Activated CD4-positive, CD25-positive, alpha-beta regulatory T cell treated with anti-CD3 and anti-CD28 coated beads, Interleukin-2, amount 50 U/mL, for 72 hours (primary cell): ENCODE data around the gene CLDN5.

ENCODE experiments used
- DNase-seq: peaks from one replicate; pipeline ENCODE4 v3.0.0; 2021

Gene CLDN5

DNA sequence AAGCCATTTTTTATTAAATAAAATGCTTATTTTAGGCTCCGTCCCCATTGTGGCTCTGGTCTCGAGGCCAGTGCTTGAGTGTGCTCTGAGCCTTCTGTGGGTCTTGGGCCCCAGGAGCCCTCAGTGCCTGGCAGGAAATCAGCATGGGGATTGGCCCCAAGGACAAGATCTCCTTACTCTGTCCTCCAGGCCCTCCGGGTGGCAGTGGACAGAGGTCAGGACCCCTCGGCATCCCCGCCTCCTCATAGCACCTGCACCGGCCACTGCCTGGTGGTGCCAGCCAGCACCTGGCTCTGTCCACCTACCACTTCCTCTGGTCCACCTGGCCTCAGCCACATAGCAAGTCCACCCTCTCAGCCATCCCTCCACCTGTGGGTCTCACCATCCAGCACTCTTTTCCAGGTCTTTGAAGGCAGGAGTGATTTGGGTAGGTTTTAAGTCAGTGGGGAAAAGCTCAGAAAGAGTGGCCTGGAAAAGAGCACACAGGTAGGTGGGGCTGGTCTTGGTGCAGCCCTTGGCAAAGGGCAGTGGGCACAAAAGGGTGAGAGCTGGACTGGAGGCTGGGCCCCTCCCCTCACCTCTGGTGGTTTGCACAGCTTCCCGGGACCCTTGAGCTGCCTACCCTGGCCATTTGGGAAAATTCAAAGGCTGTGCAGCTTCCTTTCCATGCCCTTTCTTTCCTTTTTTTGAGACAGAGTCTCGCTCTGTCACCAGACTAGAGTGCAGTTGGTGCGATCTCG, 3.5 kb downstream of the CLDN5 start:
- no peak for DNase-seq

GRCh38 chr22:19520007-19520406, 4.2 kb downstream of the CLDN5 start:
- DNase-seq, result no peak

DNA sequence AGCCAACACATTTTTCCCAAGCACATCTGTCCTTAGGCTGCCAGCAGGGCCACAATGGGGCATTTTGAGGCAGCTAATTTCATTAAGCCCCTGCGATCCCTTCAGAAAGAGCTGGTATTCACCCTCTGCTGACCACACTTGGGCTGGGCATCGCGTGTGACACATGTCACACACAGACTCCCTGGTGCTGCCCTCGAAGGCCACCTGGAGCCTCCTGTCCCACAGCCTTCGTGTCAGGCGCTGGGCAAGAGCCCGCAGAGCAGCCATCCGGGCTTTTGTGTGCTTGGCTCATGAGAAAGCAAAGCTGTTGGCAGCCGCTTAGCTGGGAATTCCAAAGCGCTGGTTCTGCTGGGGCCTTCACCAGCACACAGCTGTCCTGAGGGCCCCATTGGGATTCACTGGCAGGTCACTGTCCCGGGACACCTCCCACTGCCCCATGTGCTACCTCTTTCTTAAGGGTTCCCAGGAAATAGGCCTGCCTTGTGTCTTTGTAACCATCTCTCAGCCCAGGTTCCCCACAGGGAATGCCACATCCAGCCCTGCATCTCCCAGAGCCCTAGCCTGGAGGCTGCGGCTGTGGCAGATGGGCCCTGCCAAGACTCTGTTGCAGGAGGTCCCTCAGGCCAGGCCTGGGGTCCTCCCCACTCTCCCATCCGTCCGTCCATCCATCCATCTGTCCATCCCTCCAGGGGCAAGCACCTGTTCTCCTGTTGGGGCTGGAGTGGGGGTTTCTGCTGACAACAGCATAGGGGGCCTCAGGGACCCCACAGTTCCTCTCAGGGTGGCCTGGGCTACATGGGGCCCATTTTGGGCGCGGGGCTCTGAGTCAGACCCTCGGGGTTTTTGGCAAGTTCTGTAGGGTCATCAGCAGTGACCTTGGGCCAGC, 4.9 kb downstream of the CLDN5 start:
- DNase-seq, result no peak

GRCh38 chr22:19518635-19519034, 5.6 kb downstream of the CLDN5 start:
- DNase-seq, result no peak

DNA sequence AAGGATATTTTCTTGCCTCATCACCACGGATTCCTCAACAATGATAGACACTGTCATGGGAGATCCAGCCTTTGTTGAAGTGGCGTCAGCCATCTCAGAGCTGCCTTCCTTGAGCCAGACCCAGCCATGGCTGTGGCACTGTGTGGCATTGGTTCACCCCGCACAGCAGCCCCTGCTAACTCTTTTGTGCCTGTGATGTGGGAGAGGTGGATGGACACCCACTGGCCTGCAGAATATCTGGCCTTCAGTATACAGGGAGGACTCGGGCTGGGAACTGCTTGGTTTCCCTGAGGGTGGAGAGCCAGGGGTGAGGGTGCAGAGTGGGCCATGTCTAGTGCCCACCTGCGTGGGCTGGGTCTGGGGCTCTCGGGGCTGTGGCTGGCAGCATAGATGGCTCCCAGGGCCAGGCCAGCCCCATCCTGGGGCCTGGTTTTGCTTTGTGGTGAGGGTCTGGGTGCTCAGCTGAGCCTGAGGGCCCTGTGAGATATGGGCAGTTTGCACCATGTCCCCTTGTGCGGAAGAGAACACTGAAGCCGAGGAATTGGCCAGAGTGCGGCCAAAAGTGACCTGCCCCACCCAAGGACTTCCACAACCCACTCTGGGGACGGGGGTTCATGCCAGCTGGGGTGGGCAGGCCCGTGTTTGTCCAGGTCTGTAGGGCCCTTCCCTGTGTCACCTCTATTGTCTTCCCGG, 6.1 kb downstream of the CLDN5 start:
- no peak for DNase-seq

DNA sequence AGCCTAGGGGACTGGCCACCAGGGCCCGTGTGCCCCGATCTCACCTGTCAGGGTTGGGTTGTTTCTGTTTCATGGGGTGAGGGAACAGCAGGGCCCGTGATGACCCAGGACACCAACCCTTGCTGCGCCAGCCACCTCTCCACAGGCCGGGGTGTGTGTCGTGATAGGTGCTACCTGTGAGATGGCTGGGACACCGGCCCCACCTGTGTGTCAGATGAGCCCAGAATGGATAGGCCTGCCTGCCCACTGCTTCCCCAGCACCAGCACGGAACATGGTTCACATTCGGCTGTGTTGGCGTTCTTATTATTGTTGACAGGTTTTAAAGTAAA, 7.1 kb downstream of the CLDN5 start:
- DNase-seq, result no peak

DNA sequence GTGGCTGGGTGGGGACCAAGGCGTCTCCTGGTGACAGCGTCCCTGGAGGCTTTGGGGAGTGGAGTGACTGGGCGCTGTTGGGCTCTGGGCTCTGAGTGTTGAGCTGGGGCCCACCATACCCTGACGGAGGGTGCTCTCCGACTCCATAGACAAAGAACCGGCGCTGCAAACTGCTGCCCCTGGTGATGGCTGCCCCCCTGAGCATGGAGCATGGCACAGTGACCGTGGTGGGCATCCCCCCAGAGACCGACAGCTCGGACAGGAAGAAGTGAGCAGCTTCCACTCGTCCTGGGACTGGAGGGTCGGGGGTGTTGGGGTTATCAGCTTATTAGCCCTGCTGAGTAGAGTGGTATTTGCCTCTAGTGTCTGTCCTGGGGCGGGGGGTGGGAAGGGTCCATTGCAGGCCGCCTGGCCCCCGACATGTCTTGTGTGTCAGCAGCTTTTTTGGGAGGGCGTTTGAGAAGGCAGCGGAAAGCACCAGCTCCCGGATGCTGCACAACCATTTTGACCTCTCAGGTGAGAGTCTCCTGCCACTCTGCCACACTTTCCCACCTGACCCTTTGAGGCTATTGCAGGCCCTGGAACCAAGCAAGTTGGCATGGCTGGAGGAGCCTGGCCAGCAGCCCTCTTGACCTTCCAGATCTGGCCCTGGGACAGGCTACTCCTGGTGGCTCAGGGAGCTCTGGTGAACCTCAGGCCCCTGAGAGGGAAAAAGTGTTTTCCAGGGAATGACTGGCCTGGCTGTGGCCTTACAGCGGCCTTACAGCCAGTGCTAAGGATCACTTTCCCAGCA, 7.6 kb downstream of the CLDN5 start:
- no peak for DNase-seq

DNA sequence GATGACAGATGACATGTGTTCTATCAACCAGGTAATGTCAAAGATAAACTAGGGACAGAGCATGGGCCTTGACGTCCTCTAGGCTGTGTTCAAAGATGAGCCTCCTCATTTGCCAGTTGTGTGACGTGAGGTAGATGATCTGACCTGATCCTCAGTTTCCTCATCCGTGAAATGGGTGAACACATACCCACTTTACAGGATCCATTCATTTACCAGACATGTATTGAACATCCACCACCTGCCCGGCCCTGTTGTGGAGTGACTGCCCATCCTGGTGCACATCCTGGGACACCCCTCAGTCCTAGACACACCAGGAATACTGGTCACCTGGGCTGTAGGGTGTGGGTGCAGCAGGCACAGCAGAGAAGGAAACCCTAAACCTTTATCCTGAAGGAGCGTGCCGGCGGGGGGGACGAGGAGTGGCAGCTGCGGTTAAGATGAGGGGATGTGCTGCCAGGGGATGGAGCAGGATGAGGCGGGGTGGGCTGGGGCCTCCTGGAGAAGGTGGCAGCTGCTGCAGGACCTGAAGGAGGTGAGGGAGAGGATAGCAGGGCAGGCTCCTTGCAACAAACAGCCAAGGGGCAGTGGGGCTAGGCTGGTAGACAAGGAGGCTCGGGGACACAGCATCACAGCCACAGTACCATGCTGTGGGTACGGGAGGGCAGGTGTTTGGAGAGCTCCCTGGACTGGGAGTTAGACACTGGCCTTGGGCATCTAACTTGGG, 8.4 kb downstream of the CLDN5 start:
- DNase-seq, result no peak

- no peak for DNase-seq
Observed at GRCh38 chr22:19514831-19515565, 9.2 kb downstream of the CLDN5 start.

DNA sequence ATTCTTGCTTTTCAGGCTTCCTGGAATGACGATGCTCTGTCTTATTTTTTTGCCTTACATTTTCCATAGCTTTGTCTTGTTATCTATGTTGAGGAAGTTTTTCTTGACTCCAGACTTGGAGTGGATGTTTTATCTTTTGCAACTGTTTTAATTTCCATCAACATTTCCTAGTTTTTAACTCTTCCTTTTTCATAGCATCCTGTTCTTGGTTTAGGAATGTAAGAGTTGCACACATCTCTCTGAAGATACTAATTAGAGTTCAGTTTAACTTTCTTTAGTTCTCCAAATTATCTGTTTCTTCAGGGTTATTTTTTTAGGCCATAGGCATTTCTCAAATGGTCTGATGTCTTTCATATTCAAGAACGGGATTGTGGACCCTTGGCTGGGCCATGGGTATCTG, 10.4 kb downstream of the CLDN5 start:
- no peak for DNase-seq

DNA sequence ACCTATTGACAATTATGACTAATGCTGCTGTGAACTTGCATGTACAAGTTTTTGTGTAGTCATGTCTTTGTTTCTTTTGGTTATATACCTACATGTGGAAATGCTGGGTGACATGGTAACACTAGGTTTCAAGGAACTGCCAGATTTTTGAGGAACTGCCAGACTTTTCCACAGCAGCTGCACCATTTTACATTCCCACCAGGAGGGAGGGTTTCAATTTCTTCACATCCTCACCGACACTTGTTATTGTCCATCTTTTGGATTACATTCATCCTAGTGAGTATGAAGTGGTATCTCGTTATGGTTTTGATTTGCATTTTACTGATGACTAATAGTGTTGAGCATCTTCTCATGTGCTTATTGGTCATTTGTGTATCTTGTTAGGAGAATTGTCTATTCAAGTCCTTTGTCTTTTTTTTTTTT, 13.3 kb downstream of the CLDN5 start:
- DNase-seq, result no peak

DNA sequence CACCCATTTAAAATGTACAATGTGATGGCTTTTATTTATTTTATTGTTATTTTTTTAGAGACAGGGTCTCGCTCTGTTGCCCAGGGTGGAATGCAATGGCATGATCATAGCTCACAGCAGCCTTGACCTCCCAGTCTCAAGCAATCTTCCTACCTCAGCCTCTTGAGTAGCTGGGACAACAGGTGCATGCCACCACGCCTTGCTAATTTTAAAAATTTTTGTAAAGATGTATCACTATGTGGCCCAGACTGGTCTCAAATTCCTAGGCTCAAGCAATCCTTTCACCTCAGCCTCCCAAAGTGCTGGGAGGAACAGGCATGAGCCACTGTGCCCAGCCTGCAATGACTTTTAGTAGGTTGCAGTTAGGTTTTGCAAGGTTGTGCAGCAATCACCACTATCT, 14.3 kb downstream of the CLDN5 start:
- no peak for DNase-seq

- DNase-seq, result no peak
Observed at GRCh38 chr22:19509191-19509590, 15.0 kb downstream of the CLDN5 start.

GRCh38 chr22:19508024-19508776, 16.0 kb downstream of the CLDN5 start:
- no peak for DNase-seq

GRCh38 chr22:19507534-19507861, 16.7 kb downstream of the CLDN5 start:
- DNase-seq, result no peak

DNA sequence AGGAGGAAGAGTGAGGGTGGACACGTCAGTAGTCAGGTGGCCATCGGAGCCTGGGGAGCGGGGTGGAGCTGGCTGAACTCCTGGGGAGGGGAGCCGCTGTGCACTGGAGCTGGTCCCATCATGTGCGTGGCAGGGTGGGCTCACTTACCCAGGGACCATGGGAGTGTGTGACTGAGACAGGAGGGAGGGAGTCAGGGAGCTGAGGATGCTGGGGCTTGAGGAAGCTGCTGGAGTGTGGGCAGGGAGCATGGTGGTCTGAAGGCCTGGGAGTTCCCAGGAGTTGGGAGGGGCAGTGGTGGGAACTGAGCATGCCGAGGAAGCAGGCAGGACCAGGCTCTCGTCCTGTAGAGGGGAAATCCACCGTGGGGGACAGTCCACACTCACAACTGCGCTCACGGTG, 18.0 kb downstream of the CLDN5 start:
- no peak for DNase-seq

GRCh38 chr22:19505735-19506126, 18.5 kb downstream of the CLDN5 start:
- no peak for DNase-seq

DNA sequence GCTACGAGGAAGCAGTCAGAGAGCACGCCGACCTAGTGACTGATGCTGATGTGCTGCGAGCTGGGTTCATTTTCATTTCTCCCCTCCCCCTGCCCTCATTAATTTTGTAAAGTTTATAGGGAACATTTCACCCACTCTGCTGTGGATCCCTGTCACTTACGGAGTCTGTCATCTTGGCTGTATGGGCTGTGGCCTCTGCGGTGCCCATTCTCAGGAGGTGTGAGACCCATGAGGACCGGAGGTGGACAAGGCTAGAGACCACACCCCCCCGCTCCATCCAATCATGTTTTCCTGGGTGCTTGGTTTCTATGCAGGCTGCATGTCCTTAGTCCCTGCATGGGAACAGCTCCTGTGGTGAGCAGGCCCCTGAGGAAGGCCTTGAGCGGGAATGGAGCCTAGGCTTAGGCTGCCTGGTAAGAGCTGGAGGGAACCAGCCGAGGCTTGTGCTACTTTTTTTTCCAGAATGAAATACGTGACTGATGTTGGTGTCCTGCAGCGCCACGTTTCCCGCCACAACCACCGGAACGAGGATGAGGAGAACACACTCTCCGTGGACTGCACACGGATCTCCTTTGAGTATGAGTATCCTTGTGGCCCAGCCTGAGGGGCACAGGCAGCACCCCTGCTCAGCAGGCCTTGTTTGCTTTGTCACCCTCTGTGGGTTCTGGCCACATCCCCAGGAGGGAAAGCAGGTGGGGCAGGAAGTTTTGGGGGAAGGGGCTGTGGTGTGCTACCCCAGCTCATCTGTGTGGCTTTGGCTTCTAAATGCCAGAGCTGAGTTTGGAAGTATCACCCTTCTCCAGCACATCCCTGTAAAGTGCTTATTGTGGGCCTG, 19.1 kb downstream of the CLDN5 start:
- DNase-seq, result no peak

GRCh38 chr22:19503869-19504268, 20.3 kb downstream of the CLDN5 start:
- no peak for DNase-seq

DNA sequence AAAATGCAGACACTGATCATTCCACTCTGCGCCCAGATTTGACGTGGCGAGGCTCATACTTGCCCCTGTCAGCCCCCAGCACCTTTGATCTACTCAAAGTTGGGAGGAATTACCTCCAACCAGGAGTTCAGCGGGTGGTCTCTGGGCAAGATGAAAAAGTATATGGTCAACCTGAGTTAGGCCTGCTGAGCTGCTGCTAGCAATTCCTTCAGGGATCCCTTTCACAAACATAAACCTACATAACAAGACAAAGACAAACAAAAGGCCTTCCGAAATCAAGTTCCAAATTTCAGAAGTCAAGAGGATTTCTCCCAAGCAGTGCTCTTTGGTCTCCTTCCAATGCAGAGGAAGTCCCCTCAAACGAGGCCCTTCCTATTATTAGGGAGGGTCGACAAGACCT, 20.8 kb downstream of the CLDN5 start:
- no peak for DNase-seq
